Measurements from ENCODE around the gene GGT7. TPM values are rescaled to one million over a fixed set of nuclear protein-coding genes. Genes with fewer than 3 reads are reported as not detected.
"Not testable (repeated sequence)": the region's sequence is repeated elsewhere in the genome, so short reads cannot be mapped to it uniquely, and the experiment has no call there.

The GGT7 gene
- total RNA-seq, 4 donors from 2014 or later, result 8.5 to 13.2 (median 11.2) TPM

- ATAC-seq (ENCODE audit: low FRiP score), result no peak
- no peak for TF ChIP-seq CTCF (IDR thresholded peaks at IDR 0.05)
- no peak for DNase-seq (ENCODE audit: low spot score)
Observed at GRCh38 chr20:34808583-34808982, 64.1 kb downstream of the GGT7 start.

DNA sequence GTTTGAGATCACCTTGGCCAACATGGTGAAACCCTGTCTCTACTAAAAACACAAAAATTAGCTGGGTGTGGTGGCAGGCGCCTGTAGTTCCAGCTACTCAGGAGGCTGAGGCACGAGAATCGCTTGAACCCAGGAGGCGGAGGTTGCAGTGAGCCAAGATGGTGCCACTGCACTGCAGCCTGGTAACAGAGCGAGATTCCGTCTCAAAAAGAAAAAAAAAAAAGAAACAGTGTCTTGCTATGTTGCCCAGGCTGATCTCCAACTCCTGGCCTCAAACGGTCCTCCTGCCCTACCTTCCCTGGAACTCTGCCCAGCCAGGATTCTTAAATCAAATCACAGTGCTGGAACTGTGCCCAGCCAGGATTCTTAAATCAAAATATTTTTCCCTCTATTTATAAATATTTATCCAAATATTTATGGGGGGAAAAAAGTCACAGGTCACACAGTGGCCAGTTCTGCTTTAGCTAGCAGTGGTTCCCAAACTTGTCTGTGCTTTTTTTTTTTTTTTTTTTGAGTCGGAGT lies 64.7 kb downstream of the GGT7 start:
- ATAC-seq (ENCODE audit: low FRiP score); DNase-seq (ENCODE audit: low spot score): not testable (repeated sequence)

- TF ChIP-seq CTCF (IDR thresholded peaks at IDR 0.05), result no peak
- DNase-seq (ENCODE audit: low spot score) (no peak), ATAC-seq (ENCODE audit: low FRiP score) (no peak)
Observed at GRCh38 chr20:34806255-34806654, 66.4 kb downstream of the GGT7 start.

DNA sequence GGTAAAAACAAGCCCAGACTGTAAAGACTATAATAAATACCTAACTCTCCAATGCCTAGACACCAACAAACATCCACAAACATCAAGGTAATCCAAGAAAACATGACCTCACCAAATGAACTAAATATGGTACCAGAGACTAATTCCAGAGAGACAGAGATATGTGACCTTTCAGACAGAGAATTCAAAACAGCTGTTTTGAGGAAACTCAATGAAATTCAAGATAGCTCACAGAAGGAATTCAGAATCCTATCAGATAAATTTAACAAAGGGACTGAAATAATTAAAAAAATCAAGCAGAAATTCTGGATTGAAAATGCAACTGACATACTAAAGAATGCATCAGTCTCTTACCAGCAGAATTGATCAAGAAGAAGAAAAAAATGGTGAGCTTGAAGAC lies 73.8 kb downstream of the GGT7 start:
- DNase-seq (ENCODE audit: low spot score), result no peak
- TF ChIP-seq CTCF (IDR thresholded peaks at IDR 0.05), result no peak
- no peak for ATAC-seq (ENCODE audit: low FRiP score)

GRCh38 chr20:34798328-34798727 lies 74.3 kb downstream of the GGT7 start:
- ATAC-seq (ENCODE audit: low FRiP score) (no peak), DNase-seq (ENCODE audit: low spot score) (no peak)
- no peak for TF ChIP-seq CTCF (IDR thresholded peaks at IDR 0.05)

DNA sequence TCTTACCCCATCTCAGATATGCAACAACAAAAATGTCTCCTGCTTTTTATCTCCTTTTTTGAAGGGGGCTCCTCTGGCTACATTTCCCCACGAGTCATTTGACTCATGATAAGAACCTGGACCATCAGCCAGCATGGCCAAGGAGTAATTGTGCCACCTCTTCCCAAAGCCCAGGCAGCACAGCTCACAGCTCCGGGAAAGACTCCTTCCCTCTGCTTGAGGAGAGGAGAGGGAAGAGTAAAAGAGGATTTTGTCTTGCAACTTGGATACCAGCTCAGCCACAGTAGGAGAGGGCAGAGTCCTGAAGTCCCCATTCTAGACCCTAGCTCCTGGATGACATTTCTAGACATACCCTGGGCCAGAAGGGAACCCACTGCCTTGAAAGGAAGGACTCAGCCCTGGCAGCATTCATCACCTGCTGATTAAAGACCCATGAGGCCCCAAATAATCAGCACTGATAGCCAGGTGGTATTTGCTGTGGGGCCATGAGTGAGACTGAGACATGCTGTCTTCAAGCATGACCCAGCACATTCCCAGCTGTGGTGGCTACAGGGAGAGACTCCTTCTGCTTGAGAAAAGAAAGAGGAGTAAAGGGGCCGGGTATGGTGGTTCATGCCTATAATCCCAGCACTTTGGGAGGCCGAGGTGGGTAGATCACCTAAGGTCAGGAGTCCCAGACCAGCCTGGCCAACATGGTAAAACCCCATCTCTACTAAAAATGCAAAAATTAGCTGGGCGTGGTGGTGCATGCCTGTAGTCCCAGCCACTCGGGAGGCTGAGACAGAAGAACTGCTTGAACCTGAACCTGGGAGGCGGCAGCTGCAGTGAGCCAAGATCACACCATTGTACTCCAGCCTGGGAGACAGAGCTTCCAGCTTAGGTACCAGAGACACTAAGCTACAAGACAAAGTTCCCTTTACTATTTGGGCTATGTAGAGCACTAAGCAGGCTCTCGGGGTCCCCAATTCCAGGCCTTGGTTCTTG lies 75.4 kb downstream of the GGT7 start:
- no peak for TF ChIP-seq CTCF (IDR thresholded peaks at IDR 0.05)
- DNase-seq (ENCODE audit: low spot score) (no peak), ATAC-seq (ENCODE audit: low FRiP score) (no peak)

Other genes with a start within 250 kb of the GGT7 start
- gene PIGU, start 195.8 kb downstream of the GGT7 start, total RNA-seq, result 10 to 100 TPM; 10.2 to 16.8 (median 14.2) TPM
- gene TP53INP2, start 168.5 kb downstream of the GGT7 start, total RNA-seq, result 10 to 100 TPM in 3 of 4 donors, 1 to 10 TPM in 1; 8.6 to 19.7 (median 15.1) TPM
- gene NCOA6, start 47.2 kb downstream of the GGT7 start, total RNA-seq, result 10 to 100 TPM; 15.8 to 25.9 (median 20.3) TPM
- gene ACSS2, start 3.8 kb upstream of the GGT7 start, total RNA-seq, result 100 to 1,000 TPM in 2 of 4 donors, 10 to 100 TPM in 2; 72.4 to 119 (median 102) TPM
- 10 to 100 TPM; 32.1 to 39.6 (median 33.2) TPM for gene GSS, start 83.0 kb upstream of the GGT7 start, total RNA-seq
- gene MYH7B, start 83.0 kb upstream of the GGT7 start, total RNA-seq, result under 1 TPM; 0.19 to 0.56 (median 0.40) TPM
- 10 to 100 TPM; 59.3 to 87.0 (median 70.1) TPM for gene TRPC4AP, start 220.0 kb upstream of the GGT7 start, total RNA-seq

Data from omental fat pad (tissue), 4 donors.